GM12864 (cell line): ENCODE data around the gene IFNAR2.

ENCODE experiments used
- DNase-seq: peaks from one replicate; pipeline ENCODE4 v3.0.0-alpha.2; 2011; ENCODE audit warnings: low read depth
- H3K4me3 ChIP-seq: 2 replicates; pipeline ENCODE4 v1.5.1; 2011; ENCODE audit warnings: mild to moderate bottlenecking, low read depth, low read length, control low read depth
- TF ChIP-seq, protein P1 (sequence below): IDR thresholded peaks from 2 replicates; pipeline ENCODE4 v1.5.1; 2011; ENCODE audit warnings: low read depth, mild to moderate bottlenecking, moderate library complexity, low read length, control low read depth, inconsistent platforms; ENCODE audit errors: missing control alignments

IFNAR2 gene

DNA sequence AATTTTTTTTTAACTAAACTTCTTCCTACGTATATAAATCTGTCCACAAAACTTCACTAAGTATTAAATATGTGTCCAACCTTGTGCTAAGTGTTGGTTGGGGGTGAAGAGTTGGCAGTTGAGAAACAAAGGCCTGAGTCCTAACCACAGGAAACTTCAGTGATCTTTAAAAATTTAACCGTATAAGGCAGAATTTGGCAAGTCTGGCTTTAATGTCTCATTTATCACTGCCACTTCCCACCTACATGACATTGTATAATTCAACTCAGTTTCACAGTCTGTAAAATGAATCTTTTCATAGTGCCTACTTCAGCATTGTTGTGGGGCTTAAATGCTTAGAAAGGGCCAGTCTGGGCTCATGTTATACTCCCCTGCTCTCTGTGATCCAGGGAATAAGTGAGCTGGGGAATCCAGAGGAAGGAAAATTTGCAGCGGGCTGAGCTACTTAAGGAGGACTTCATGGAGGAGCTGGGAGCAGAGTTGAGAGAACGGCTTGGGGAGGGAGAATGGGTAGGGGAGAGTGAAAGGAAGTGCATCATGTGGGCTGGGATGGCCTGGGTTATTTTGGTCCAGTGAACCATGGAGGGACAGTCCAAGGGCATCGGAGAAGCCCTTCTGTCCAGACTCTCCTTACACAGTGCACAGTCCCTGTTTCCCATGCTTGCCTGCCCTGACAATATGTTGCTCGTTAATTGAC is 14.5 kb downstream of the IFNAR2 start:
- H3K4me3 ChIP-seq = no peak overlapping the region
- no peak for DNase-seq
- TF ChIP-seq, protein P1, sequence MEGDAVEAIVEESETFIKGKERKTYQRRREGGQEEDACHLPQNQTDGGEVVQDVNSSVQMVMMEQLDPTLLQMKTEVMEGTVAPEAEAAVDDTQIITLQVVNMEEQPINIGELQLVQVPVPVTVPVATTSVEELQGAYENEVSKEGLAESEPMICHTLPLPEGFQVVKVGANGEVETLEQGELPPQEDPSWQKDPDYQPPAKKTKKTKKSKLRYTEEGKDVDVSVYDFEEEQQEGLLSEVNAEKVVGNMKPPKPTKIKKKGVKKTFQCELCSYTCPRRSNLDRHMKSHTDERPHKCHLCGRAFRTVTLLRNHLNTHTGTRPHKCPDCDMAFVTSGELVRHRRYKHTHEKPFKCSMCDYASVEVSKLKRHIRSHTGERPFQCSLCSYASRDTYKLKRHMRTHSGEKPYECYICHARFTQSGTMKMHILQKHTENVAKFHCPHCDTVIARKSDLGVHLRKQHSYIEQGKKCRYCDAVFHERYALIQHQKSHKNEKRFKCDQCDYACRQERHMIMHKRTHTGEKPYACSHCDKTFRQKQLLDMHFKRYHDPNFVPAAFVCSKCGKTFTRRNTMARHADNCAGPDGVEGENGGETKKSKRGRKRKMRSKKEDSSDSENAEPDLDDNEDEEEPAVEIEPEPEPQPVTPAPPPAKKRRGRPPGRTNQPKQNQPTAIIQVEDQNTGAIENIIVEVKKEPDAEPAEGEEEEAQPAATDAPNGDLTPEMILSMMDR = no peak

DNA sequence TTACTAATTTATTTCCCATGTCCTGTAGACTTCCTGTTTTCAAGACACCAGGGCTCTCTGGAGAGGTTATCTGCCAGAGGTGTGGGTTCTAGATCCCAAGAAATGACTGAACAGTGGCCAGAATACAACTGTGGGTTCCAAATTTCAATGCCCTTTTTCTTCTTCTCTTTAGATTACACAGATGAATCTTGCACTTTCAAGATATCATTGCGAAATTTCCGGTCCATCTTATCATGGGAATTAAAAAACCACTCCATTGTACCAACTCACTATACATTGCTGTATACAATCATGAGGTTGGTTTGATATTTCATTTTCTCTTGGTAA is 15.0 kb downstream of the IFNAR2 start:
- TF ChIP-seq, protein P1 = no peak
- H3K4me3 ChIP-seq = no peak overlapping the region
- DNase-seq = no peak

DNA sequence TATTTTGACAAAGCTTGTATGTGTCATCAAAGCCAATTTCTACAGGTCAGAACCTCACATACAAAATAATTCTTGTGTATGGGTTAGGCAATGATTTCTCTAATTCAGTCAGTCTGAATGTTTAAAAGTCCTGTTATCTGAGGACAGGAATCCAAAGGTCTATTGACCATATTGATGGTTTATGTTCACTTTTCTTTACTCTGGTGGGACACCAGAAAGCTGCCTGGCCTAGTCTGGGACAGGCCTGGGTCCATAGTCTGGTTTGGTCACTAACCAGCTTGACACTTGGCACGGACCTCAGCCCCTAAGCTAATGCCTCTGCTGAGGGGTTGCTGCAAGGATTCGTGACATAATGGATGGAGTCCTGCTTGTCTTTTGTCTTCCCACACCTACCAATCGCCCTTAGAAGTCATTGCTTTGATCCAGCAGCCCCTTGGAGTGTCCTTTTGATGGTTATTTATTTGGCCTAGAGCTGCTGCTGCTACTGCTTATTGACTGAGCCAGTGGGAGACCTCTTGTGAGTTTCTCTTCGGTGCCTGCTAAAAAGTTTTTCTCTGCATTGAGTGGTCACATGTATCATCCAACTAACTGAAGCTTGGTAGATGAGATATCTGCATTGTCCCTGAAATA is 15.7 kb downstream of the IFNAR2 start:
- no peak overlapping the region for H3K4me3 ChIP-seq
- DNase-seq = no peak
- TF ChIP-seq, protein P1 = no peak

DNA sequence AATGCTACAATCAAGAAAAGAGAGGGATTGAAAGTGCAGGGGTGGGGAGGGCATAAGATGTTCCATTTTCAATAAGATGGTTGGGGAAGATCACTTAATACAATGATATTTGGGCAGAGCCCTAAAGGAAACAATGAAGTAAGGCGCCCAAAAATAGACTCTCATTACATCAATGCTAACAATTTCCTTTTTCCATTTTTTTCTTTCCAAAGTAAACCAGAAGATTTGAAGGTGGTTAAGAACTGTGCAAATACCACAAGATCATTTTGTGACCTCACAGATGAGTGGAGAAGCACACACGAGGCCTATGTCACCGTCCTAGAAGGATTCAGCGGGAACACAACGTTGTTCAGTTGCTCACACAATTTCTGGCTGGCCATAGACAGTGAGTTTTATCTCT is 16.8 kb downstream of the IFNAR2 start:
- DNase-seq = no peak

DNA sequence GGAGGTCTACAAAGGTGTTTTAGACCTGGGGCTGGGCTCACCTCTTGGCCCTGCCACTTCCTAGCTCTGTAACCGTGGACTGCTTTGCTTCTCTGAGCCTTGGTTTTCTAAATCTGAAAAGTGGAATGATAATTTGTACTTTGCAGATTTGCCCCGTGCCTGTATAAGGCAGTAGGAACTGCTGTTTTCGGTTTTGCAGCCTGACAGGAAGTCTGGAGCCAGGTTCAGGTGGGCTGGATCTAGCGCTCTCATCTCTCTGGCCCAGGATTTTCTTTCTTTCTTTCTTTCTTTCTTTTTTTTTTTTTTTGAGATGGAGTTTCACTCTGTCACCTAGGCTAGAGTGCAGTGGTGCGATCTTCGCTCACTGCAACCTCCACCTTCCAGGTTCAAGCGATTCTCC is 17.2 kb downstream of the IFNAR2 start:
- TF ChIP-seq, protein P1 = no peak
- no peak for DNase-seq
- no peak overlapping the region for H3K4me3 ChIP-seq

More for the DNA sequence above, 16.8 kb downstream of the IFNAR2 start:
- TF ChIP-seq, protein P1 = no peak
- H3K4me3 ChIP-seq = no peak overlapping the region

DNA sequence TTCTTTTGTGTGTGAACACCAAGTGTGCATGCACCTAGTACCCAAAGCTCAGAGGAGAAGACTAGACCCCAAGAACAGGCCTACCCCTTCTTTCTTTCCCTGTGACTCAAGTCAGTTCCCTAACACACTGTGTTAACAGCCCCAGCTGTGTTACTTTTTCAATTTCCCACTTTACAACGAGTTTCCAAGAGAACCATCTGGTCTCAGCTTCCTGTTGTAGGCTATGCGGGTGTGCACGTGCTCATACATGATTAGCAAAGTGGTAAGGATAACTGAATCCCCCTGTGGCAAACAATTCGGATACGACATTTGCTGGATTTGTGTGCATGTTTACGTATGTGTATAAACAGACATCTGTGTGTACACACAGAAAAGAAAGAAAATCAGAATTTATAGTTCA is 17.9 kb downstream of the IFNAR2 start:
- no peak for DNase-seq
- TF ChIP-seq, protein P1 = no peak

More for the DNA sequence above, 17.9 kb downstream of the IFNAR2 start:
- H3K4me3 ChIP-seq = no peak overlapping the region
